DMS153 treated with DMSO at 0.1 percent for 48 hours (cell line): Measurements from ENCODE around the gene FTSJ3.
"Not testable (repeated sequence)": the region's sequence is repeated elsewhere in the genome, so short reads cannot be mapped to it uniquely, and the experiment has no call there.

Experiments
- DNase-seq: peaks from one replicate; lab custom pipeline; 2025; ENCODE audit not compliant: unreplicated experiment; lab: John Stamatoyannopoulos, UW

Gene FTSJ3

GRCh38 chr17:63843387-63843888 lies 16.0 kb upstream of the FTSJ3 start:
- DNase-seq = not testable (repeated sequence)

DNA sequence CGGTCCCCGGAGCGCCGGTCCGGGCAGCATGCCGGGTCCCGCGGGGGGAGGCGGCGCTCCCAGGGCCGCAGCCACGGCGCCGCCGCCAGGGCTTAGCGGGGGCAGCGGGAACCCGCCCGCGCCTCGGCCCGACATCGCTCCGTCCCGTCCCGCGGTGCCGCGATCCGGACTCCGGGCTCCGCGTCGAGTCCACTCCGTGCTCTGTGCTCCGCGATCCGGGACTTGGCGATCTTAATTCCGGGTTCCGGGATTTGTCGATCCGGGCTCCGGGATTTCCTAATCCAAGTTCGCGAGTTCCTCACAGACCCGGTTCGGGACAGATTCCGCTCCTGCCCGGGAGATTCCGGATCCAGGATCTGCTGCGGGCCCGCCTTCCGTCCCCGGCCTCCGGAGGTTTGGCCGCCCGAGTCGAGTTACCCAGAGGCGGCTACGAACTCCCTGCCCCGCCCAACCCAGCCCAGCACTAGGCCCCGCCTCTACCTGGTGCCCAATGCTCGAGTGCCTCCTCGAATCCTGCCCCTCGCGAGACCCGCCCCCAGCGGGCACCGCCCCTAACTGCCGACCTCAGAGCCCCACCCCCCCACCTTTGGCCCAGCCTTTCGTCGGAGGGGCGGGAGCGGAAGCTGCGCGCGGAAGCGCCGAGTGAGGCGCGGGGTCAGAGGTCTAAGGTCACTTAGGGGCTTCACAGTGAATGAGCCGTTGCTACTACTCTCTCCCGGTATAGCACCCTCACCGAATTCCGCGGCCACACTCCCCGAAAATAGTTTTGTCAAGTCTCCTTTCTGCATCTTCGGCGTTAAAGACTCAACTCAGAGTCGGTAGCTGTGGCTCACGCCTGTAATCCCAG lies 15.3 kb upstream of the FTSJ3 start, which contains the start of gene SMARCD2:
TSS of gene SMARCD2 (minus strand) at position 146 of the 847 bp plus-strand sequence. CDS start at position 135, 11 bp downstream.
- DNase-seq = peak; percentile 99

- no peak for DNase-seq
These were observed 14.7 kb upstream of the FTSJ3 start for GRCh38 chr17:63842173-63842539.

GRCh38 chr17:63841350-63842172 lies 14.1 kb upstream of the FTSJ3 start:
- DNase-seq = no peak

- DNase-seq = no peak
These were observed 13.3 kb upstream of the FTSJ3 start for GRCh38 chr17:63840591-63841349.

GRCh38 chr17:63838631-63839171 lies 11.2 kb upstream of the FTSJ3 start:
- DNase-seq = no peak

DNA sequence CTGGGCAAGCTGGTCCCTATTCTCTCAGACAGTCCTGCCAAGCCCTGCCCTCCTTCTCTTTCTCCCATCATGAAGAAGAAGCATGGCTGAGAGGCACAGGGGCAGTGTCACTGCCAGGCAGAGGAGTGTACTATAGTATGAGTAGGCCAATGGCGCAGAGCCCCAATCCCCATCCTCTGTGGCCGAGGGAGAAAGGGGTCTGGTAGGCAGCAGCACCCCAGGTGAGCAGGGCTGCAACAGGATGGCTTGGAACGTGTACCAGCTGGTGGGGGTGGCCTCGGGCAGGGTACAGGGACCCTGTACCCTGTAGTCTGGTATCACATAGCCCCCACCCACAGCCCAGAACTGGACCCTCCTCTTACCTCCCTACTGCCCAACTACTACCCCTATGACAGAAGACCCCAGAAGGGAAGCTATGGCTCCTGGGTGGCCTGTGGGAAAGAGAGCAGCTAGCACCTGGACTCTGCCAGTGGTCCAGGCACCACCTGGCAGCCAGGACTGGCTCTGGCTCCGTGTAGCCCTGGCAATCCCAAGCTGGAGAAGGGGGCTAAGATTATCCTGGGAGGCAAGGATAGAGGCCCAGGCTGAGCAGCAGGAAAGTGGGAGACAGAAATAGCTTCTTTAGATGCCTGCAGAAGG lies 10.6 kb upstream of the FTSJ3 start:
- DNase-seq = no peak

GRCh38 chr17:63837480-63837879 lies 10.0 kb upstream of the FTSJ3 start:
- no peak for DNase-seq

DNA sequence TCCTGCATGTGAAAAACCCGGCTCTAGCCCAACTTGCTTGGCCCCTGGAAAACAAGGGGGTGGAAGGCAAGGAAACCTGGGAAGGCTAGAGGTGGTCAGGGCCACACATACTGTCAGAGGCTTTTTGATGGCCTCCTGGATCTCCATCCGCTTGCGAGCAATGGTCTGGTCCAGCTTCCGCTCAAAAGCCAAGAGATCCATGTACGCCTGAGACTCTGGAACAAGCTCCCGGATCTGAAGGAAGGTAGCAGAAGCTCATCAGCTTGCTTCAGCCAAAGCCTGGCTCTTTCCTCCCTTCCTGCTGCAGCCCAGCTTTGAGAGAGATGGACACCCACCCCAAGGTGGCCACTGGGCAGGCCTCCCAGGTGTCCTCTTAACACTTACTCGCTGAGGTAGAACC lies 9.3 kb upstream of the FTSJ3 start:
- no peak for DNase-seq

DNA sequence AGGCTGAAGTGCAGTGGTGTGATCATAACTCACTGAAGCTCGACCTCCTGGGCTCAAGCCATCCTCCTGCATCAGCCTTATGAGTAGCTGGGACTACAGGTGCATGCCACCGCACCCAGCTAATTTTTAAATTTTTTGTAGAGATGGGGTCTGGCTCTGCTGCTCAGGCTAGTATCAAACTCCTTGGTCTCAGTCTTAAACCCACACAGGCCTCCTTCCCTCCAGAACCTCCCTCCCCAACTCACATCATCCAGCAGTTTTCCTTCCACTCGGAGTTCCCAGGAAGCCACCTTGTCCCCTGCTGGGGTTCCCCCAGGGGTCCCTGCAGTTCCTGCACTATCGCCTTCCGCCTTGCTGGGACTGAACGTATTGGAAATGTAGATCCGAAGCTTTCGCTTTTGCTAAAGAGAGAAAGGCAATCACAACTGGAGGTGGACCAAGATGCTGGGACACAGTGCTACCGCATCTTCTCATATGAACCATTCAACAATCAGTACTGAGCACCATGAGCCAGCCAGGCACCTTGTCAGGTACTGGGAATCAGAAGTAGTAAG lies 7.8 kb upstream of the FTSJ3 start:
- no peak for DNase-seq

DNA sequence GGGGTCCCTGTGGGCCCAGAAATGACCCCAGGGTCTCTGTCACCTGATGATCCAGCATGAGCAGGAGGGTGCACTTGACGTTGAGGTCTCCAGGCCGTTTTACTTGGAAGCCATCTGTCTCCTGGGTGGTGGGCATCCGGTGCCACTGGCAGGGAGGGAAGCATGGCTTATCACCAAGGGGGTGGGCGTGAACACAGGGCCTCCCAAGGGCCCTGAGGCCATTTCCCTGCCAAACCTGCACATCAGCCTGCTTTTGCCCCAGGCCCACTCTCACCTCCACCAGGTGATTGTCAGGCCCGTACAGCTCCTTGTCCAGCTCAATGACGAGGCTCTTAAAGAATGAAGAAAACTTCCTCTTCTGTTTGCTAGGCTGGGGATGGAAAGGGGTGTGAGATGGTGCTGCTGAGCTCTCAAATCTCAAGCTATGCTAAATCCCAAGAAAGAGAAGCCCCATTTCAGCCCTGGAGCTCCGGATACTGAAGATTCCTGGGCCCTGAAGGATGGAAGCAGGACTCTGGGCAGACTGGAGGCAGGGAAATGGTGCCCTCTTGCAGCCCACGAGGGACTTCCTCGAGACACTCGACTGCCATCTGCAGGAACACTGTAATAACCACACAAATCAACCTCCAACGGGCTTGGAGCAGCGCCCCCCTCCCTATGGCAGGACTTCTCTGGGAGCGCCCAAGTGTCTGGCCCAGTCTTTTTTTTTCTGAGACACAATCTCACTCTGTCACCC lies 7.1 kb upstream of the FTSJ3 start:
- DNase-seq = no peak

DNA sequence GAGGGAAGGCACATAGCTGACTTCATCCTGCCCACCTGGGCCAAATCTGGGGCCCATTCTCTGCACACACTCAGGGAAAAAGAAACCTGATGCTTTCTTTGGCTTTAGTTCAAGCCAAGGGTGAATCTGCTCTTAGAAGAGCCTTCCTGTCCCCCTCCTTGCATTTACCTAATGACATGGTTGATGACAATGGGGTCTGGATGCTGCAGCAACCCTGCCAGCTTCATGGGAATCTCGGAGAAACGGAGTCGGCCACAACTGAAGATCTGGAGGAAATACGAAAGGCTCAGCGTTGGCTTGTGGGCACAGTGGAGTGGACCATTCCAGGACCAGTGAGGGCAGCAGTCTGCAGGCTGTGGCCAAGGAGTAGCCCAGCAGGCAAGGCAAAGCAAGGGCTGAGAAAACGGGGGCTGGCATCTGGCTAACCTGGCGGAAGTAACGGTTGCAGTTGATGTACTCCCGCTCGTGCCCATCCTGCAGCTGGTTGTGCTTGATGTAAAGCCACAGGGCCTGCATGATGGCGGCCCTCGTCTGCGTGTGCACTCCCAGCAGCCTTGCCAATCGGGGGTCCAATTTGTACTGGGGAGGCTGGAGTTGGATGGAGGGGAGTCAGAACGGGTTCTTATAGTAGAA lies 6.4 kb upstream of the FTSJ3 start:
- DNase-seq = no peak

GRCh38 chr17:63833026-63833740 lies 5.7 kb upstream of the FTSJ3 start:
- DNase-seq = no peak

GRCh38 chr17:63832455-63832854 lies 5.0 kb upstream of the FTSJ3 start:
- no peak for DNase-seq

- no peak for DNase-seq
These were observed 4.6 kb upstream of the FTSJ3 start for GRCh38 chr17:63832014-63832413.

GRCh38 chr17:63831505-63831904 lies 4.0 kb upstream of the FTSJ3 start:
- DNase-seq = no peak

- DNase-seq = no peak
These were observed 3.5 kb upstream of the FTSJ3 start for GRCh38 chr17:63830904-63831491.

DNA sequence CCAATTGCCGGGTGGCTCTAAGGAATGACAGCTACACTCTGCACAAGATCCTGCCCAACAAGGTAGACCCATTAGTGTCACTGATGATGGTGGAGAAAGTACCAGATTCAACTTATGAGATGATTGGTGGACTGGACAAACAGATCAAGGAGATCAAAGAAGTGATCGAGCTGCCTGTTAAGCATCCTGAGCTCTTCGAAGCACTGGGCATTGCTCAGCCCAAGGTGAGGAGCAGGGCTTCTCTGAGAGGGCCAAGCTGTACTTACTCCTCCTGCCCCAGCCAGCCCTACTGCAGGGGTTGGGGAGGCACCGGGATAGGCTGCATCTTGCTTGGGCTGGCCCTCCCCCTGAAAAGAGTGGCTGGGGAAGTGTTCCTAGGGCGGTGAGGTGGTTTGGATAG lies 2.8 kb upstream of the FTSJ3 start:
- DNase-seq = no peak
